HG03354 (cell line): ENCODE measurements around the gene MYOD1.

Experiments
- ATAC-seq: cut with Tn5 transposase; IDR thresholded peaks from one replicate; pipeline ENCODE4 v1.9.1; 2021; ENCODE audit warnings: mild to moderate bottlenecking; ENCODE audit not compliant: unreplicated experiment, poor library complexity, severe bottlenecking

Gene MYOD1

DNA sequence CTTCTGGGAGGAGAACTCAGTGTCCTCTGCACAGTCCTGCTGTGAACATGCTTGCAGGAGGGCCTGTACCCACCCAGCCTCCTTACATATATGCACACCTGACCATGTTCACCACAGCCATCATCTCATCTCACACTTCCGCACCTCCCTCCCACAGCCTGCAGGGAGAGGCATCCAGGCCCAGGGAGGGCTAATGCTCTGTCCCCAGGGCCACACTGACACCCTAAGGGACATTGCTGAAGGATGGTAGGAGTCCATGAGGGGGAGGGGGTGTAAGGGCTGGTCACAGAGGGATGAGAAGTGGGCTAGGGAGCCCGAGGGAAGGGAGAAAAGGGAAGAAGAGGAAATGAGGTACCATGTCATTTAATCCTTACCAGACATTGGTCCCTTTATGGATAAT, 10.8 kb downstream of the MYOD1 start:
- no peak for ATAC-seq

DNA sequence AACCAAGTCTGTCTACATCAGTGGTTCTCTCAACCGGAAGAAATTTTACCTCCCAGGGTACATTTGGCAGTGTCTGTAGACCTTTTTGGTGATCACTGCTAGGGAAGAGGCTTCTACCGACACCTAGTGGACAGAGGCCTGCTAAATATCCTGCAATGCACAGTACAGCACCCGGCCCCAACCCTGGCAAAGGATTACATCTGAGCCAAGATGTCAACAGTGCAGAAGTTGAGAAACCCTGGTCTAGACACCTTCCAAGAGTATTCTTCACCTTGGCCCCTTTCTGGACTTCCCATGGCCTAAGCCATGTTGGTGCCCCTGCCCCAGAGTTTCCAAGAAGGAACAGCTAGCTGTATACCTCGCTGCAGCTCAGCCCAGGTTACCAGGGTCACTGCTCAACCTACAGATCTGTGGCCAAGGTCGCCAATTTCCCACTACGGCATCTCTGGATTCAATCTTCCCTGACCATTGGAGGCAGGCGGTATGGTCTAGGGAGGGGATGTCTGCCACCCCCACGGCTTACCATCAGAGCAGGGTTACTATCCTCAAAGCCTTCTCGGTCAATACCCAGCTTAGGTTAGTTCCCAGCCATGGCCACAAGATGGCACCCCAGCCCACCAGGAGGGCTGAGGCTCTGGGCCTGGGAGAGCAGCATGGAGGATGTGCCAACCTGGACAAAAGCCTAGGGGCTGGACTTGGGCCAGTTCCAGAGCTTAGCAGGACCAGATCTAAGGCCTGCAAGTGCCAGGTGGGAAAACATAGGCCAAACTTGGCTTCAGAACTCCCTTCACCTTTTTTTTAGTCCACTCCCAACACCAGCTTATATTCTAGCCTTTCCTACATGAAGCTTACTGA, 11.5 kb downstream of the MYOD1 start:
- peak; percentile 80 for ATAC-seq

DNA sequence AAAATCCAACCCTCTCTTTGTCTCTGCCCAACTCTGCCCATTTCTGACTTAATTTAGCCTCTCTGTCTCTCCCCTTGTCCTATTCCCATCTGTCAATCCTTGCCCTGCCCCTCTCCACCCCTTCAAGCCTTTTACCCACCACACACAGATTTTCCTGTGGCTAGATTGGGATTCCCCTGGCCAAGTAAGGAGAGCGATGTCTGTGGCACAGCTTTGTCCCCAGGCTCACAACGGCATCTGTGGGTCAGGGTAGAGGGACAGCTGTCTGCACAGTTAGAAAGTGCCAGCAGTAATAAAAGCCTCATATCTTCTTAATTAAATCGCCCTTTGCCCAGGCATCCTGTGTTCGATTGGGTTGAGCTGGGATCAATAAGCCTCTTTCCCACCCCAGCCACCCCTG, 13.9 kb downstream of the MYOD1 start:
- ATAC-seq = no peak

DNA sequence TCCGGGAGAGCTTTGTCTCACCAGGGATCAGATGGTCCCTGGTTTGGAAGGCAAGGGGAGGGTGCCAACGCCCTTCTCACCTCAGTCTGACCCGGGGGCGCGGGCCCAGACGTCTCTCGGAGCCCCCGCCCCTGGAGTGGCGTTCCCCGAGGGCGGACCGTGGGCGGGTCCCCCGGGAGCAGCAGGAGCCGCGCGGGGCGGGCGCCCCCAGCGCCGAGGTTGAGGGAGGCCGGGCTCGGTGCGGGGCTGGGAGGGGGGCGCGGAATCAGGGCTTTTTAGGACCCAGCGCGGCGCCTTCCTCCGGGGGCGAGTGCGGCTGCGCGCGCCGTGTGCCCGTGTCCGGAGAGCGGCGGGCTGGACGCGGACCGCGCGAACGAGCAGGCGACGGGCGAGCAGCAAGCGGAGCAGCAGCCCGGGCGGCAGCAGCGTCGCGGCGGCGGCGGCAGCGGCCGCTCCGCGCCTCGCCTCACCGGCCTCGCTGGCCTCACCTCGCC, 15.1 kb downstream of the MYOD1 start, which contains the start of gene KCNC1:
Gene KCNC1, plus strand, starts transcription at position 364 of the 494 bp plus-strand sequence. CDS start 1,222 bp downstream, outside the sequence.
- ATAC-seq = no peak

DNA sequence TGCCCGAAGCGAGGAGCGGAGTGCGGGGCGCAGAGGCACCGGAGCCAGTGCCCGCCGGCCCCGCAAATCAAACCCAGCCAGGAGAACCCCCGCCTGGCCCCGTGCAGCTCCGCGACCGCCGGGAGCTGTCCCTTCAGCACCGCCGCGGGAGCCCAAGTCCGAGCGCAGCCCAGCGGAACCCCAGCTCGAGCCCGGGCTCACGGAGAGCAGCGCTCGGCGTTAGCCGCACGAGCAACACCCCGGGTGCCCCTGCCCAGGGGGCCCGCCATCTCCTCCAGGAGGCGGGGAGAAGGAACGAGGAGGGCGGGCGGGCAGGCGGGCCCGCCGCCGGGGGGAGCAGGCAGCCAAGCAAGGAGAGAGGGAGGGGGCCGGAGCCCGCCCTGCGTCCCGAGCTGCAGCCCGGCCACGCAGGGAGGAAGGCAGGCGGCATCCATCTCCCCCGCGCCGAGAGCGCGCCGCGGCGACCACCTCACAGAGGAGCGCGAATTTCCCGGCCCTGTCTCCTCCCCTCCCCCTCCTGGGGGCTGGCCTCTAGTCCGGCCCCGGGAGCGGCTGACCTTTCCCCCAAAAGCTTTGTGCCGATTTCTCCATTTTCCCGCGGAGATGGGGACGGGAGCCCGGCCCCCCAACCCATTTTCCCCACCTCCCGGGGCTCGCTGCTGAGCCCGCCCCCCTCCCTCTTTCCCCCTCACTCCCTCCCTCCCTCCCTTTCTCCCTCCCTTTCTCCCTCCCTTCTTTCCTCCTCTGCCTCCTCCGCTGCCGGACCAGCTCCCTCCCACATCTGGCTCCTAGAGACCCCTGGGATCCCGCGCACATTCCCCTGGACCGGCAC, 15.8 kb downstream of the MYOD1 start:
- peak; percentile 61 for ATAC-seq

DNA sequence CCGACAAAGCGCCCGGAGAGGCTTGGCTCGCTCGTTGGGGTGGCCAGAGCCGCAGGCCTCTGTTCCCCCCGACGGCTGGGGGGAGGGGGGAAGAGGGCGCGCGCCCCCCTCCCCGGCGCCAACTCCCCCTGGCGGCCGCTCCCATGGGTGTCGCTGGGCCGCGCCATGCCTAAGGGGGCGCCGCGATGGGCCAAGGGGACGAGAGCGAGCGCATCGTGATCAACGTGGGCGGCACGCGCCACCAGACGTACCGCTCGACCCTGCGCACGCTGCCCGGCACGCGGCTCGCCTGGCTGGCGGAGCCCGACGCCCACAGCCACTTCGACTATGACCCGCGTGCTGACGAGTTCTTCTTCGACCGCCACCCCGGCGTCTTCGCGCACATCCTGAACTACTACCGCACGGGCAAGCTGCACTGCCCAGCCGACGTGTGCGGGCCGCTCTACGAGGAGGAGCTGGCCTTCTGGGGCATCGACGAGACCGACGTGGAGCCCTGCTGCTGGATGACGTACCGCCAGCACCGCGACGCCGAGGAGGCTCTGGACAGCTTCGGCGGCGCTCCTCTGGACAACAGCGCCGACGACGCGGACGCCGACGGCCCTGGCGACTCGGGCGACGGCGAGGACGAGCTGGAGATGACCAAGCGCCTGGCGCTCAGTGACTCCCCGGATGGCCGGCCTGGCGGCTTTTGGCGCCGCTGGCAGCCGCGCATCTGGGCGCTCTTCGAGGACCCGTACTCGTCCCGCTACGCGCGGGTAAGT, 16.6 kb downstream of the MYOD1 start:
- ATAC-seq = no peak

GRCh38 chr11:17736579-17736893, 17.2 kb downstream of the MYOD1 start:
- ATAC-seq = no peak

GRCh38 chr11:17736930-17737817, 17.8 kb downstream of the MYOD1 start:
- ATAC-seq = no peak

DNA sequence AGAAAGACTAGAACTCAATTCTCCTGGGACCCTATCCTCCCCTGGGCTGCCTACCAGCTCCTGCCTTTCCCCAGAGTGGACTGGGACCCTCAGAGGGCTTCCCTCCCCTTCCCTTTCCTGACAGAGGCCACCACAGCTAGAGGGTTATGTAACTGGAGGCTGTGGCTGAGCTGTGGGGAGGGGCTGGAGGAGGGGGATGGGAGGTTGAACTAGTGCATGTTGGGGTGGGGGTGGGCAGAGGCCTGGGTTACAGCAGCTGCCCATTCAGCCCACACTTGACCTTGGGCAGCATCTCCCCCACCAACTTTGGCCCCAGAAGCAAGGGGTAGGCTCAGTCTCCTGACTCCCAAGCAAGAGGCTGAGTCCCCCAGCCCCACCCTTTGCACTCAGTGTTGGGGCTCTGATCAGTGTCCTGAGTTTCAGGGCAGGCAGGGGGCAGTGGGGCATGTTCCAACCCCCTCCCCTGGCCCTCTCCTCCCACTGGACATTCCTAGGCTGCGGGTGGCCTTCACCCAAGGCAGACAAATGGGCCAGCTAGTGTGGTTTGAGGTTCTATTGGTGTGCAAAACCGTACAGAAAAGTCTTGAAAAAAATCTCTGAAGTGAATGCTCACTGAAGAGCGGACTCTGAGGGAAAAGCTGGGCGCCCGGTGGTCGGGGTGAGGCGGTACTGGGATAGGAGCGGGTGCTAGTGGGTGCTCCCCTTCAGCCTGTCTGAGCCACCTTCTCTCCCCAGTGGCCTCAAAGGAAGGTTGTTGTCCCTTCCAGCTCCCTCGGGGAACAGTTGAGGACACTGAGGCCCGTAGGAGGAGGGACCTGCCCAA, 19.0 kb downstream of the MYOD1 start:
- no peak for ATAC-seq

GRCh38 chr11:17739945-17740338, 20.6 kb downstream of the MYOD1 start:
- no peak for ATAC-seq

DNA sequence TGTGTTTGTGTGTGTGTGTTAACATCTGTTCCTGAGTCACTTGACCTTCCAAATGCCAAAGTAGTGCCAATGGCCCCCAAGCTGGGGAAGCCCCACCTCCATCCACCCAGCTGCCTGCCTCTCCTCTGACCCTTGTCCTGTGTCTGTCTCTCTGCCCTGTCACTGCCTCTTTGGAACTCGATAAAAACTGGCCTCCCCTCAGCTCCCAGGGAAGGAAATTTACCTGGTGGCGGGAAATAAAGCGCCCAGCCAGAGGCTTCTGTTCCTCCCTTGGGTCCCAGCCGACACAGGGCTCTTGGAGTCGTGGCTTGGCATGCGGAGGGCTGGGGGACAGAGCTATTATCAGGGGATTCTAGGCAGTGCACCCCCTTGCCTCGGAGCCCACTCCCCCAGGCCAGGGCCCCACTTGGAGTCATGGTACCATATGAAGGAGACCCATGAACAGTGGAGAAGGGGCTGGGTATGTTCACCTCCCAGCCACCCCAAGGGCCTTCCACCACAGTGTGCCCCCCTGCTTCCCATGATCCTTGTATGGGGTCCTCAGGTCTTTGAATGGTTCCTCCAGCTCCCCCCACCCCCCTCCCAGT, 21.4 kb downstream of the MYOD1 start:
- ATAC-seq = no peak

DNA sequence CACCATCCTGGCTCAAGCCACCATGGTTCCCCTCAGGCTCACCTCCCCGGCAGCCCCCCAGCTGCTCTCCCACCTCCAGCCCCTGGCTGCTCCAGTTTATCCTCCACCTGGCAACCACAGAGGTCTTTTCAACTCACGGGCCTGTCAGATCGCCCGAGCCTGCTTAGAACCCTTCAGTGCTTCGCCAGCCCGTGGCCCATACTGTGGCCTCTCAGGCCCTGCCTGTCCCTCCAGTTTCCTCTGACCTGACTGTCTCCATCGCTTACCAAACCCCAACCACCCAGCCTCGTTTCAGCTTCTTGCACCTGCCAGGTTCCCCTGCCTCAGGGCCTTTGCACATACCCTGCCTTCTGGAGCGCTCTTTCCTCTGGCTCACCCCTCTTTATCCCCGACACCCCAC, 22.1 kb downstream of the MYOD1 start:
- ATAC-seq = no peak

- no peak for ATAC-seq
Observed at GRCh38 chr11:17742019-17742418, 22.6 kb downstream of the MYOD1 start.

- no peak for ATAC-seq
Observed at GRCh38 chr11:17743026-17743807, 23.8 kb downstream of the MYOD1 start.

- ATAC-seq = no peak
Observed at GRCh38 chr11:17743808-17744119, 24.4 kb downstream of the MYOD1 start.

- no peak for ATAC-seq
Observed at GRCh38 chr11:17744151-17744940, 25.0 kb downstream of the MYOD1 start.
